A549 (cell line): ENCODE results near the gene ADORA1.

ENCODE experiments used
- GATA3 ChIP-seq: IDR thresholded peaks from 2 replicates; pipeline ENCODE4 v1.6.1; 2012; ENCODE audit warnings: borderline replicate concordance
- JUN ChIP-seq, 2 experiments: fragments of >200 bp; sonication (Bioruptor Twin); formaldehyde crosslinking; IDR thresholded peaks; 2 replicates in 1 of 2; 3 replicates in 1 of 2; pipeline ENCODE4 v1.6.1; 2016 to 2017
- TF ChIP-seq, protein P1 (sequence below): fragments of >200 bp; sonication (Bioruptor Twin); formaldehyde crosslinking; IDR thresholded peaks from 3 replicates; pipeline ENCODE4 v1.5.1; 2016

- TF ChIP-seq GATA3 (no peak), JUN (IDR thresholded peaks at IDR 0.05) (no peak)
- TF ChIP-seq, protein P1, sequence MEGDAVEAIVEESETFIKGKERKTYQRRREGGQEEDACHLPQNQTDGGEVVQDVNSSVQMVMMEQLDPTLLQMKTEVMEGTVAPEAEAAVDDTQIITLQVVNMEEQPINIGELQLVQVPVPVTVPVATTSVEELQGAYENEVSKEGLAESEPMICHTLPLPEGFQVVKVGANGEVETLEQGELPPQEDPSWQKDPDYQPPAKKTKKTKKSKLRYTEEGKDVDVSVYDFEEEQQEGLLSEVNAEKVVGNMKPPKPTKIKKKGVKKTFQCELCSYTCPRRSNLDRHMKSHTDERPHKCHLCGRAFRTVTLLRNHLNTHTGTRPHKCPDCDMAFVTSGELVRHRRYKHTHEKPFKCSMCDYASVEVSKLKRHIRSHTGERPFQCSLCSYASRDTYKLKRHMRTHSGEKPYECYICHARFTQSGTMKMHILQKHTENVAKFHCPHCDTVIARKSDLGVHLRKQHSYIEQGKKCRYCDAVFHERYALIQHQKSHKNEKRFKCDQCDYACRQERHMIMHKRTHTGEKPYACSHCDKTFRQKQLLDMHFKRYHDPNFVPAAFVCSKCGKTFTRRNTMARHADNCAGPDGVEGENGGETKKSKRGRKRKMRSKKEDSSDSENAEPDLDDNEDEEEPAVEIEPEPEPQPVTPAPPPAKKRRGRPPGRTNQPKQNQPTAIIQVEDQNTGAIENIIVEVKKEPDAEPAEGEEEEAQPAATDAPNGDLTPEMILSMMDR: no peak
These were observed 56.9 kb downstream of the ADORA1 start for GRCh38 chr1:203184467-203184866.
